Midbrain (tissue), 1 donor: ENCODE measurements around the gene GPR62.
"Not testable (repeated sequence)": the region's sequence is repeated elsewhere in the genome, so short reads cannot be mapped to it uniquely, and the experiment has no call there.

ENCODE experiments used
- DNase-seq: peaks from one replicate; lab custom pipeline; 2025; lab: John Stamatoyannopoulos, UW

The GPR62 gene

DNA sequence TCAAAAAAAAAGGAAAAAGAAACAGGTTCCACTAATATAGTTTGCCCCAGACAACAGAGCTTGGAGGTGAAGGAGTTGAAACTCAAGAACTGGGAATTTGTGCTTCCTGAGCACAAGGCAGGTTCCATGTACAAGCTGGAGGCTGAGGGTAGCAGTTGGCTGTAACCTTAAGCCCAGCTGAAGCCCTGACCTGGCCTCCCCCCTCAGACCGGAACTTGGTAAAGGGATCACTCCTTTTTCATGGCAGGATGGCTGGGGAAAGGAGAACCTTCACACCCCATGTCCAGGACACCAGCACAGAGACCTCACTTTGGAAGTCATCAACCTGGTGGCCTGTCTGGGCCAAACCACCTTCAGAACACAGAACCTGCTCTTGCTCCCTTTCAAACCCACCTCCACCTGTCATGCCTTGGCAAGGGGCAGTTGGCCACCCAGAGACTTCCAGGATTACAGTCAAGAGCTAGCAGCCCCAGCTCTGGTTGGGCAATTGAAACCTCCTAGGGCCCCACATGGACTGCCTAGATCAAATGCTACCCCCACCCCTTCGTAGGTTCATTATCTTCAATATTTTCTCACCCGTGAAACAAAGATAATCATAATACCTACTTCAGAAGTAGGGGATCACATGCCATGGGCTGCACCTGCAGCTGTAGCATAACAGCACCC lies 37.0 kb downstream of the GPR62 start:
- DNase-seq: no peak

DNA sequence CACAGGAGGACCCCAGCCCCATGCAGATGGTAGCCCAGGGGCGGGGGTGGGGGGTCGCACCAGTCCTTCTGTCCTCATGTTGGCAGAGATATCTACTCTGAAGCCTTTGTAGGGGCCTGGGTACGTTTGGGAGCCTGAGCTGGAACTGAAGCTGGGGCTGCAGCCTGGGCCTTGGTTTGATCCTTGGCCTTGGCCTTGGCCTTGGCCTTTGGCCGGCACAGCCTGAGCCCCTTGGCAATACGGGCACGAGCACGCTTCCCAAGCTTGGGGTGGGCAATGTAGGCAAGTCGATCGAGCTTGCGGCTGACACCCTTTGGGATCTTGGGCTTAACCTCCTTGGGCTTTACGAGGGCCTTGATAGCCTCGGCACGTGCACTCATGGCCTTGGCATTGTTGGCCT lies 38.5 kb downstream of the GPR62 start:
- not testable (repeated sequence) for DNase-seq

DNA sequence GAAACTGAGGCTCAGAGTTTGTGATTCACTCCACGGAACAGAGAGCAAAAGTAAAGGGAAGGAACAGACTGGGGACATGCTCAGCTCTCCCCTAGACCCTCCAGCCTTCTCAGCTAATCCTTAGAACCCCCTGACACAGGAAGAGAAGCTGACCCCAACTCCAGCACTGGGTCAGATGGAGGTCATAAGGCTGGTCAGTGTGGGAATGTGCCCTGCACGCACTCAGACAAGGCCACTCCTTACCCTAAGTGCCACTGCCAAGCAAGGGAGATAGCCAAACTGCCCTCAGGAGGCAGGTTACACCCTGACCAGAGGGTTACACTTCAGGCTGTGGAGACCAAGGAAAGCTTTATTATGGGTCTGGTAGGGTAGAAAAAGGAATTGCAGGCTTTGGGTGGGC lies 39.3 kb downstream of the GPR62 start:
- no peak for DNase-seq

DNA sequence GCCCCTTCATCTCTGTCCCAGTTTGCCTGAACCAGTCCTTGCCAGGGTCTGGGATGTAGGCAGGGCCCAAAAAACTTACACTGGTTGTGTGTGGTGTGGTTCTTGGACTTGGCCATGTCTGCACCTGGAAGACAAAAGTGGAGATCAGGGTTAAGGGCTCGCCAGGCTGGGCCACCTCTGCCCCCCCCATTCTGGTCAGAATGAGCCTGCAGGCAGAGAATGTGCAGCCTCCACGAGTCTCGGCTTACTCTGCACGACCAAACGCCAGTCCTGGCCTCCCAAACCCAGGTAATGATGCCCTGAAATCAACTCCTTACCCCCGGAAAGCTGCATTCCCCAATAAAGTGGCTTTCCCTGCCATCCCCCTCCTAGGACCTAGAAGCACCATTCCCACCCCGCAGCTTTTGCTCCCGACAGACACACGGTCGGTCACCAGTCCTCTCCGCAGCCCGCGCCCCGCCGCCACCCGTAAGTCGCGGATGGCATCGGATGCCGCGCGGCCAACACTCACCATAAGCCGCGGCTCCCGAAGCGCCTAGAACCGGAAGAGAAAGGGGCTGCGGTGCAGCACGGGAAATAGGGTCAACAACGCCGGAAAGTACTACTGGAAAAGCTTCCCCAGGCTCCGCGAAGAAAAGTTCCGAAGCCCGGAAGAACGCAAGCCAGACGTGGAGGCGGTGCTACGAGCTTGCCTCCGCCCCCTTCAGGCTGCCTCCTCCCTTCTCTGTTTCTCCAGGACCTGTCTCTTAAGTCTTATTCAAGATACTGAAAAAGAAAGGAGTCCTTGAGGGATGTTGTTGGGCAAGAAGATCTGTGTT lies 40.4 kb downstream of the GPR62 start, which contains the start of gene RPL29:
Gene RPL29 (minus strand): TSS at position 550 of the 818 bp plus-strand sequence. CDS start 434 bp downstream, at position 116.
- peak; percentile 95 for DNase-seq

DNA sequence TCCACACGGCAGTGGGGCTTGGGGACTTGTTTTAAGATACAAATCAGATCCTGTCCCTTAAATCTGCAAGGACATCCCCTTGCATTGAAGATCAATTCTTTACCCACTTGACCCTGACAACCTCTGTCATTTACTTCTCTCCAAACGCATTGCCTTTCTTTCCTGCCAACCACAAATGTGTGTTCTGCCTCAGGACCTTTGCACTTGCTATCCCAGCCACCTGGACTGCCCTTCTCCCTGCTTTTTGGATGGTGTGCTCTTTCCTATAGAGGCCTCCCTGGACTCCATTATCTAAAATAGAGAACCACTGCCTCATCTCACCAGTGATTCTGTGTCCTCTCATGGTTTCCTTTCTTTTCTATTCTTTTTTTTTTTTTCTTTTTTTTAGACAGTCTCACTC lies 42.0 kb downstream of the GPR62 start:
- DNase-seq: no peak

DNA sequence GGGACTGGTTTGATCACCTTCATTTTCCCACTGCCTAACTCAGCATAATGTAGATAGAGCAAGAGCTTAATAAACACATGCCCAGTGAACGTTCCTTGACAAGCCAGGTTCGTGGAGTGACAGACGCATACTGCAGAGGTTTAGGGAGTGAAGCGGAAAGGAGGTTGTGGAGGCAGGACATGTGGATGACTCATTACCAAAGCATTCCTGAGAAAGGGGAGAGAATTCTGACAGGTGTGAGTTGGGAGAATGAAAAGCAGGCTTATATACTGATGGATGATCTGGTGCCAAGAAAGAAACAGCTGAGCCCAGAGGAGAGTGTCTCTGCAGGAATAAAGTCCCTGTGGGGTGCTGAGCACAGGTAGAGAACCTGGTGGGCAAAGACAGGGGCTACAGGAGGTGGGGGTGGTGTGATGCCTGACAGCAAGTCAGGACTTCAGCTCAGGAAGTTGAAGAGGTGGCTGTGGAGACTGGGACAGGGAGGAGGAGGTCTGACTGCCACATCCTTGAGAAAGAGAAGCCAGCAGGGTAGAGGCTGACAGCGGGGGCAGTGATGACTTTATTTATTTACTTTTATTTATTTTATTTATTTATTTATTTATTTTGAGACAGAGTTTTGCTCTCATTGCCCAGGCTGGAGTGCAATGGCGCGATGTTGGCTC lies 42.9 kb downstream of the GPR62 start:
- DNase-seq: no peak

DNA sequence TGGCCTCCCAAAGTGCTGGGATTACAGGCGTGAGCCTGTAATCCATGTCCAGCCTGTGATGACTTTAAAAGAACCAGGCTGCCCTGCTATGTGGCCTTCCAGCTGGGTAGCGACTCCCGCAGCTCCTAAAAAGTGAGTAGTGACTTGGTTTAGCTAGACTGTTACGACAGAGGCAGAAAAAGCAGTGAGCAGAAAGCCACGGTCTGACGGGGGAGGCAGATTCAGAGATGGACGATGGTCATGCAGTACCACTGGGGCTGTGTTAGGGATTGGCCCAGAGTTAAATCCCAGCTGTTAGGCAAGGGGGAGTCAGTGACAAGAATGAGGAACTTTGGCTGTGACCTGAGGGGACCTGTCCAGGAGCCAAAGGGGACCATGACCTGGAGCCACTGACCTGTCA lies 43.6 kb downstream of the GPR62 start:
- DNase-seq: no peak

DNA sequence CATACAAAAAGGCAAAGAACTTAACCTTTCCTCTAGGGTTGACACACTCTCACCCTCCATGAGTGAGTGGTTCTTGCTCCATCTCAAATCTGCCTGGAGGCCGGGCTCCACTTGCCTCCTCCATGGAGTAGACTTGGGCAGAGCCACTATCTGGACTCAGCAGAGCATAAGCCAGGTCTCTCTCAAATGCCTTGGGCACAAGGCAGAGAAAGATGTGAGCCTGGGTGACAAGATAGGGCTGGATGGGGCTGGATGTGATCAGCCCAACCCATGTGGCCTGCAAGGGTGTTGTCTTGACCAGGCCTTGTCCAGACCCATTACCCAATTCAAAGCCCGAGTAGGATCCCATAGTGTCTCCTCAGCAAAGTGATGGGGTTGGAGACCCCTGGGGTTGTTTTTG lies 44.7 kb downstream of the GPR62 start:
- no peak for DNase-seq

DNA sequence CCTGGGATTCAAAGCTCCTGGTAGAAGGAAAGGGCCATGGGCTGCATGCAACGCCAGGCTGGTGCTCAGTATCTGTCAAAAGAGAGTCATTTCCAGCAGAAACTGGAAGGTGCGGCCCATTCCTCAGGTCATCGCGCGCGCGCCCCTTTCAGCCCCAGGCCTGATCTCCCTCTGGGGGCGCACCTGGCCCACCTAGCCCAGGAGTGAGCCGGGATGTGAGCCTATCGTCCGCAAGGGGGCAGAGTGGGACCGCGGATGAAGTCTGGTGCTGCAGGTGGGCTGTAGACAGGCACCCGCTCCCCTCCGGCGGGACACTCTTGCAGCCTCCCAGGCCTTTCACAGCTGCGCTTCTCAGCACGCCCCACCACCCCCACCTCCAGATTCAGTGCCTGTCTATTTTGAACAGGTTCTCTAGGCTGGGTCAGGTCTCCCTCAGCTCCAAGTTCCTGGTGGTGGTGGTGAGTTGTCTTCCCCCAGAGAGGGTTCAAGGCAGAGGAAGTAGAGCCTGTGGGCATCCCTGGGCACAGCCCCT lies 46.3 kb downstream of the GPR62 start:
- DNase-seq: peak; percentile 62

DNA sequence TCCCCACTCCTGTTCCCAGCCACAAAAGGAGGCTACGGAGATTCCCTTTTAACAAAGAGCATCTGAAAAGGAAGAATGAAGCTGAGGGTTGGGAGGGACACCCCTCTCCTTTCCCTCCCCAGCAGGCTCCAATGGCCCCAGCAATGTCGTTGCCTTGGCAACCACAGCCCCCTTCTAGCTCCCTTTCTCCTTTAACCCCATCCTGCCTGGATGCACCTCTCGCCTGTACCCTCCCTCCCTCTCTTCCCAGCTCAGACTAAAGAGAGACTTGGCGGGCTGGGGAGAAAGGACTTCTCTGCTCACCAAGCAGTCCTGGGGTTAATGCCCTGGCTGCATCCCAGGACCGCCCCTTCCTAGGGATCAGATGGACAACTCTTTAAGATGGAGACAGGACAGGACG lies 47.6 kb downstream of the GPR62 start:
- no peak for DNase-seq

DNA sequence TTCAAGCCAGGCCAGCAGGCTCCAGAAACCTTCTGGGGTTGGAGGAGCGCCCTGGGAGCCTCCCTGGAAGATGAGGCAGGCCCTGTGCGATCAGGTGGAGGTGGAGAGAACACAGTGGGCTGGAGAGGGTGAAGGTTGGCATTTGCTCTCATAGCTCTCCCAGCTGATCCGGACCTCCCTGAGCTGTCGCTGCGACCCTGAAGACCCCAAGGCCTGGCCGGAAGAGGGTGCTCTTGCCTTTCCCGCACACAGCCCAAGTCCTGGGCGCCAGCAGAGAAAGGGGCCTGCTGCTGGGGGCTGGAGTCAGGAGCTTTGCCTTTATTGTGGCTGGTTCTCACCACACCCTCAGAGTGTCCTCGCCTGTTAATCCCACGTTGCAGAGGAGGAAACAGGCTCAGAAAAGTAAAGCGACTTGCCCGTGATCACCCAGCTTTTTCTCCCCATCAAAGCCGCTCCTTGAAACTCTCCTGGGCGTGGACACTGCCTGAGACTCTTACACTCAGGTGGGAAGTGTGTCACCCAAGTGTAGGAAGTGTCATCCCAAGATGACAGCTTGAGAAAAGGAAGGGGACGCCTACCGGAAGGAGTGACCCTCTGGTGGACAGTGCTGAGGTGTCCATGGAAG lies 49.1 kb downstream of the GPR62 start:
- peak; percentile 74 for DNase-seq

DNA sequence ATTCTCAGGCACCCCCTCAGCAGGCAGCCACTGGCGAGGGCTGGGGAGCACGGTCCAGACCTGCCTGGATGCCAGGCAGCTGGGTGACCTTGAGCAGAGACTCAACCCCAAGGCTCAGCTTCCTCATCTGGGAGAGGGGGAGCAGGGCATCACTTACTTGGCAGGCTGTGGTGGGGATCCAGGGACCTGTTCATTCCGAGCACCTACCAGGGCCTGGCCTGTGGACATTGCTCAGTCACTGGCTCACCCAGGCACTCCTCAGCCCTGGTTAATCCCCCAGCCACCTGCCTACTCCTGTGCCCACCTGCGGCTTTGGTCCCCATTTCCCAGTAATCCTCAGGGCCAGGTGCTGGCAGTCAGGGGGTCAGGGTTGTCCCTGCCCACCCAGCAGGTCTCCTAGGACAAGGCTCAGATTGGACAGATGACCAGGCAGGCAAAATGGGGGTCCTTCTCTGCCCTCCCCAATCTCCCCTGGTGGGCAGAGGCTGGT lies 49.8 kb downstream of the GPR62 start:
- no peak for DNase-seq

DNA sequence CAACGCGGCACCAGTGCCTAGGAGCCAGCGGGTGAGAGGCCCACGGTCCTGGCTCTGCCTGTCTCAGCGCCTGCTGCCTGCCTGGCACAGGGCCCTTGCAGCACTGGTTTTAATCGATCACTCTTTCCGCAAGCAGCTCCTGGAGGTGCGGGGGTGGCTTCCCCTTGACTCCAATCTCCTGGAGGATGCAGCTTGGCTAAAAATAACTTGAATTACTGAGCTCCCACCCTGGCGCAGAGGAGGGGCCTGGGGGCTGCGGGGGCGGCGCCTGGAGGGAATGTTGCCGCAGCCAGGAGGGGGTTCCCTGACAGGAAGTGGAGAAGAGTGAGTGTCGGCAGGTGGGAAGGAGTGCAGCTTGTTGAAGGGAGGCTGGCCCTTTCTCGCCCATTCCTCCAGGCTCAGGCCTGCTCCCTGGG lies 50.4 kb downstream of the GPR62 start:
- no peak for DNase-seq

DNA sequence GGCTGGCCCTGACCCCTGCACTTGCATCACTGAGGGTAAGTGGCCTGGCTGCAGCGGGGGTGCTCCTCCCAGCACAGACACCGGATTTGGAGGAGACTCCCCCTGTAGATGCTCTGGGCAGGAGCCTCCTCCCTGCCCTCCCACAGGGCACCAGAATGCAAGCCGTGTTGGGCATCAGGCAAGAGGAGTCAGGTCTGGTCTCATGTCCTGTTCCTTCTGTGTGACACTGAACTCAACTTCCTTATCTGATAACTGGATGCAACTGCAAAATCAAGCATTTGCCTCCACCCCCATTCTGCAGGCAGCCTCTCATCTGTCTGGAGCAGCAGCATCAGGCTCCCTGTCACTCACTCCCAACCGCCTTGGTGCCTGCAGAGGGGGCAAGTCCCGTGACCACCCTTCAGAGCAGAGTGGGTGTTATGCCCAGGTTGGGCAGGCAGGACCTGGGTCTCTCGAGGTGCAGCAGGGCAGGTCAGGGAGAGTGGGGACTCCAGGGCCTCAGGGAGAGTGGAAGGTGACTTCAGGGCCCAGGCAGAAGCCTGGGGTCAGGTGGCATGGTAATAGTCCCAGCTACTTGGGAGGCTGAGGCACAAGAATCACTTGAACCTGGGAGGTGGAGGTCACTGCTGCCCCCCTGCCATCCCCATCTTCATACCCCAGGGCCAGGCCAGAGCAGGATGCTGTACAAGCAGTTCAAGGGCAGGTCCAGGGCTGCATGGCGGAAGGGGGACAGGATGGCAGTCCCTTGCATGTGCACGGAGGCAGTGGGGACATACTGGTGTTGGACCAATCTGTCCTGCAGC lies 51.0 kb downstream of the GPR62 start:
- DNase-seq: no peak

DNA sequence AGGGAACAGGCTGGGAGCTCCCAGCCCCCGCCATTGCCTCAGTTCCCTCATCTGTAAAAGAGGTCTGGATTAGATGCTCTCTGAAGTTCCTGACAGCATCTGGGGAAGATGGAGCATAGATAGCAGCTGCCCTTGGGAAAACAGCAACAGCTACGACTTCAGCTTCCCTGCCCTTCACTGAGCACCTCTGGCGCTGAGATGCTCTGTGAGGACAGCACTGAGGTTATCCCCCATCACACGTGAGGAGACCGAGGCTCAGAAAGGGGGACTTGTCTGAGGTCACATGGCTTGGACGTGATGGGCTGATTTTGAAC lies 51.6 kb downstream of the GPR62 start:
- no peak for DNase-seq
